Lung microvascular endothelial cell (primary cell): Measurements from ENCODE around the gene FGG. TPM values are rescaled to one million over a fixed set of nuclear protein-coding genes. Genes with fewer than 3 reads are reported as not detected.

Experiments used
- DNase-seq, 2 donors: peaks; one replicate each; pipeline versions ENCODE4 v3.0.0 to v3.0.0-alpha.2; 2010; ENCODE audit warnings: low read depth in 2 of 2
- total RNA-seq: library from RNA; depleted of rRNA; stranded (reverse); fragments of >200 nt; gene quantifications from 2 replicates; pipeline ENCODE4 v1.2.1, GENCODE V29; 2014

Gene FGG
- not detected in 2 replicates for total RNA-seq

GRCh38 chr4:154612472-154613414, at the start of gene FGG:
Gene FGG (minus strand): TSS chr4:154612656. CDS start chr4:154612609, 47 bp downstream.
- no peak for DNase-seq

GRCh38 chr4:154660052-154660451, 47.6 kb upstream of the FGG start:
- DNase-seq, result no peak

GRCh38 chr4:154658680-154659405, 46.4 kb upstream of the FGG start:
- DNase-seq, result no peak

GRCh38 chr4:154643493-154643892, 31.0 kb upstream of the FGG start:
- DNase-seq, result no peak

GRCh38 chr4:154642373-154643009, 30.0 kb upstream of the FGG start:
- DNase-seq, result no peak

GRCh38 chr4:154640999-154641398, 28.5 kb upstream of the FGG start:
- no peak for DNase-seq

GRCh38 chr4:154634058-154634457, 21.6 kb upstream of the FGG start:
- DNase-seq, result no peak

- no peak for DNase-seq
These were observed 19.4 kb upstream of the FGG start for GRCh38 chr4:154631828-154632227.

- no peak for DNase-seq
These were observed 17.9 kb upstream of the FGG start for GRCh38 chr4:154630324-154630723.

- peak; percentile 30 to 40 for DNase-seq
These were observed 14.5 kb upstream of the FGG start for GRCh38 chr4:154626793-154627484.

- no peak for DNase-seq
These were observed 13.5 kb upstream of the FGG start for GRCh38 chr4:154625971-154626370.

- no peak for DNase-seq
These were observed 11.5 kb upstream of the FGG start for GRCh38 chr4:154623995-154624394.

GRCh38 chr4:154623436-154623835, 11.0 kb upstream of the FGG start:
- DNase-seq, result no peak

- peak; percentile 45 to 58 for DNase-seq
These were observed 10.1 kb upstream of the FGG start for GRCh38 chr4:154622598-154622997.

- DNase-seq, result no peak
These were observed 7.7 kb upstream of the FGG start for GRCh38 chr4:154620111-154620510.

GRCh38 chr4:154618708-154619315, 6.4 kb upstream of the FGG start:
- peak; percentile 50 to 70 for DNase-seq

GRCh38 chr4:154617820-154618317, 5.4 kb upstream of the FGG start:
- no peak for DNase-seq

- peak in 1 of 2 donors; percentile 3 for DNase-seq
These were observed 4.3 kb upstream of the FGG start for GRCh38 chr4:154616731-154617130.

- peak in 1 of 2 donors; percentile 2 for DNase-seq
These were observed 3.8 kb upstream of the FGG start for GRCh38 chr4:154616287-154616686.

GRCh38 chr4:154615211-154615610, 2.8 kb upstream of the FGG start:
- no peak for DNase-seq

- no peak for DNase-seq
These were observed 1.9 kb upstream of the FGG start for GRCh38 chr4:154614306-154614705.
